DND-41 (cell line): ENCODE data around the gene SMIM22.

ENCODE experiments used
- CTCF ChIP-seq: IDR thresholded peaks from 2 replicates; pipeline ENCODE4 v1.5.1; 2012; ENCODE audit warnings: borderline replicate concordance, low read length, moderate library complexity, mild to moderate bottlenecking; ENCODE audit not compliant: poor library complexity, severe bottlenecking; ENCODE audit errors: extremely low read depth
- EZH2 ChIP-seq: IDR thresholded peaks from 3 replicates; pipeline ENCODE4 v1.6.1; 2012; ENCODE audit warnings: borderline replicate concordance, low read depth, mild to moderate bottlenecking, moderate library complexity, low read length, inconsistent platforms; ENCODE audit not compliant: severe bottlenecking

DNA sequence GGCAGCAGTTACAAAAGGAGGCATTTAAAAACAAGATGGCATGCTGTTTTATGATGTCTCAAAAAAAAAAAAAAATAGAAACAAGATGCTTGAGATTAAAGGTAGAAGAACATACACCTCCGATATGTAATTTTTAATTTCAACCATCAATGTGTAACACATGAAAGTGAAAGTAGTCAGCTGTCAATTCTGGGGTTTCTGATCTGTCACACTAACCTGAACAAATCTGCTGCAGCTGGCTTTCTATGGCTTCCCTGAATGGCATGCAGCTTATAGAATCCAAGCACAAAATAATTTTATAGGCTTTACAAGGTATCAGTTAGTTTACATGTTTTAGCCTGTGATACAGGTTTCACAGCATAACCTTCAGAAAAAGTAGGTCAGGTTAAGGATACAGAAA is 38.4 kb downstream of the SMIM22 start:
- no peak for TF ChIP-seq CTCF
- TF ChIP-seq EZH2 = no peak
